Measurements from ENCODE around the gene CCND1. TPM values are rescaled to one million over a fixed set of nuclear protein-coding genes. Genes with fewer than 3 reads are reported as not detected.

Gene CCND1
- total and polyA plus RNA-seq, 2 of the 8 experiments (the other 6 are each of a cell fraction or from before 2014, with no cell fraction given) = 64.5 to 170 TPM

- Histone ChIP-seq H4K91ac (replicated peaks; ENCODE audit: insufficient read length, low read length) (no peak overlapping the region), H2AFZ (ENCODE audit: low read length) (no peak overlapping the region), H3K9ac (replicated peaks in 1 of 4; ENCODE audit: extremely low read depth in 1 of 4, low read depth in 3 of 4, low read length in 3 of 4) (no peak overlapping the region), H2BK5ac (ENCODE audit: low read depth, low read length) (no peak overlapping the region), H3K23ac (ENCODE audit: insufficient read length) (no peak overlapping the region), H3K79me1 (ENCODE audit: low read depth, low read length) (no peaks in the 10 kb centered on the region), H4K5ac (ENCODE audit: insufficient read length, low read depth, low read length) (no peak overlapping the region), H3K4ac (replicated peaks; ENCODE audit: insufficient read length, low read depth, low read length) (no peak overlapping the region), H2BK15ac (ENCODE audit: low read length) (no peak overlapping the region), H3K4me3 (ENCODE audit: extremely low read depth in 1 of 4, insufficient read depth in 2 of 4, low read depth in 3 of 4, low read length in 4 of 4) (no peak overlapping the region), H3K79me2 (ENCODE audit: control insufficient read depth in 1 of 2, insufficient read depth in 2 of 2, low read length in 2 of 2) (no peaks in the 10 kb centered on the region), H3K14ac (ENCODE audit: insufficient read length) (no peak overlapping the region), H2BK20ac (ENCODE audit: low read length) (no peak overlapping the region), H3K18ac (ENCODE audit: extremely low read depth, low read length) (no peak overlapping the region; the same call in 1 of the 2 replicates), H3K36me3 (ENCODE audit: control insufficient read depth in 2 of 4, insufficient read depth in 4 of 4, low read length in 3 of 4) (no peaks in the 10 kb centered on the region), H3K4me2 (ENCODE audit: insufficient read depth in 1 of 2, low read depth in 2 of 2, low read length in 2 of 2) (no peak overlapping the region), H3K23me2 (ENCODE audit: low read depth, low read length) (no peaks in the 10 kb centered on the region), H4K8ac (ENCODE audit: extremely low read depth, insufficient read depth, low read length) (no peak overlapping the region), H3K27me3 (replicated peaks in 1 of 4; ENCODE audit: control insufficient read depth in 3 of 4, extremely low read depth in 1 of 4, insufficient read depth in 3 of 4, low read length in 3 of 4) (no peaks in the 10 kb centered on the region; a peak in 1 of 7 replicates), H3K4me1 (replicated peaks in 1 of 4; ENCODE audit: control insufficient read depth in 3 of 4, insufficient read depth in 4 of 4, low read length in 3 of 4) (peaks cover 0 to 3% (median 0%) of the 10 kb centered on the region in 4 experiments; a peak in 1 of 7 replicates), H2AK5ac (ENCODE audit: low read depth, low read length) (no peak overlapping the region), H2BK120ac (replicated peaks; ENCODE audit: low read depth, low read length) (no peak overlapping the region), H4K20me1 (replicated peaks in 1 of 2; ENCODE audit: control insufficient read depth in 1 of 2, insufficient read depth in 2 of 2, low read length in 2 of 2) (no peaks in the 10 kb centered on the region), H2BK12ac (ENCODE audit: low read depth, low read length) (no peak overlapping the region), H3K9me3 (ENCODE audit: insufficient read depth in 2 of 2, low read depth in 1 of 2, low read length in 1 of 2) (no peaks in the 10 kb centered on the region), H3K27ac (ENCODE audit: low read depth, low read length) (no peak overlapping the region), H3K56ac (replicated peaks; ENCODE audit: insufficient read length, low read depth, low read length) (no peak overlapping the region)
- TF ChIP-seq CHD2 (IDR thresholded peaks at IDR 0.05; ENCODE audit: low read length) (no peak), CEBPB (IDR thresholded peaks at IDR 0.05; ENCODE audit: low read depth, low read length) (no peak)
- WGBS, 2 experiments (ENCODE audit: extremely low coverage in 1 of 2, insufficient coverage in 1 of 2, insufficient read length in 1 of 2, insufficient replicate concordance in 2 of 2, low coverage in 1 of 2, low lambda C conversion rate in 2 of 2, missing lambda C conversion rate in 1 of 2) = 92% methylated on average over 2 of the region's 2 CpGs; no CpG with 5 or more reads in 1 of the 2 experiments
- POLR2A ChIA-PET (ENCODE audit: partially characterized antibody) = interaction anchor here (2.0 kb wide), 1 partner anchor 15 kb away, joined by 4 read pairs; no protein-coding TSS in a partner anchor
- DNase-seq (ENCODE audit: low read depth in 1 of 2, low spot score in 2 of 2) (no peak), FAIRE-seq (no peak)
- CTCF ChIA-PET (ENCODE audit: partially characterized antibody) = interaction anchor here (1.0 to 1.4 kb wide), 2 partner anchors 23 to 186 kb away, joined by 3 read pairs; no protein-coding TSS in a partner anchor
These were observed 20.2 kb upstream of the CCND1 start for GRCh38 chr11:69620683-69621290.

All from H1 (cell line).